Fibroblast of villous mesenchyme (primary cell): ENCODE data around the gene CD93. TPM values are rescaled to one million over a fixed set of nuclear protein-coding genes. Genes with fewer than 3 reads are reported as not detected.

Experiments
- DNase-seq: peaks from one replicate; pipeline ENCODE4 v3.0.0-alpha.2; 2010; ENCODE audit warnings: low read depth
- H3K4me3 ChIP-seq: 2 replicates; pipeline ENCODE4 v1.5.1; 2011; ENCODE audit warnings: low read depth, mild to moderate bottlenecking, low read length
- total RNA-seq: library from RNA; depleted of rRNA; stranded (reverse); fragments of >200 nt; gene quantifications from 2 replicates; pipeline ENCODE4 v1.2.3, GENCODE V29; 2012
- TF ChIP-seq, protein P1 (sequence below): IDR thresholded peaks from 2 replicates; pipeline ENCODE4 v1.5.1; 2012; ENCODE audit warnings: low read depth, mild to moderate bottlenecking, low read length; ENCODE audit not compliant: insufficient read depth

Gene CD93
- total RNA-seq, 1 donor = under 0.01 TPM

DNA sequence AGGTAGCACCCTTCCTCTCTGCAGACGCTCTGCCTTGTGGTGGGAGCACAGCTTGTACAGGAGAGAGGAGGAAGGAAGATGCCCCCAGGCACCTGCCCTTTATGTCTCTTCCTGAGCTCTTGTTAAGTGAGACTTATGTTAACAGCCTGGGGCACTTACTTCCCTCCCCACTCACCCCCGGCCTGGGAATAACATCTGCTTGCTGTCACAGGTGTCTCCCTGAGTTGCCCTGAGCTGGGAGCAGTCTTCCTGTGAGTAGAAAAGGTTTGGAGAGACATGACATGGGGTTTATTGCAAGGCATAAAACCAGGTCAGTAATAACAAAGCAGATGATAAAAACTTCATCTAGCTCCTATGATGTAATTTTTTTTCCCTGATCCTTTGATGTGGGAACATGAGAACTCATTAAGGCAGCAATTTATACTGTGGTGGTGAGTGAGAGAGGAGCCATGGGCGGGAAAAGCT, 49.1 kb downstream of the CD93 start:
- no peak for DNase-seq
- TF ChIP-seq, protein P1, sequence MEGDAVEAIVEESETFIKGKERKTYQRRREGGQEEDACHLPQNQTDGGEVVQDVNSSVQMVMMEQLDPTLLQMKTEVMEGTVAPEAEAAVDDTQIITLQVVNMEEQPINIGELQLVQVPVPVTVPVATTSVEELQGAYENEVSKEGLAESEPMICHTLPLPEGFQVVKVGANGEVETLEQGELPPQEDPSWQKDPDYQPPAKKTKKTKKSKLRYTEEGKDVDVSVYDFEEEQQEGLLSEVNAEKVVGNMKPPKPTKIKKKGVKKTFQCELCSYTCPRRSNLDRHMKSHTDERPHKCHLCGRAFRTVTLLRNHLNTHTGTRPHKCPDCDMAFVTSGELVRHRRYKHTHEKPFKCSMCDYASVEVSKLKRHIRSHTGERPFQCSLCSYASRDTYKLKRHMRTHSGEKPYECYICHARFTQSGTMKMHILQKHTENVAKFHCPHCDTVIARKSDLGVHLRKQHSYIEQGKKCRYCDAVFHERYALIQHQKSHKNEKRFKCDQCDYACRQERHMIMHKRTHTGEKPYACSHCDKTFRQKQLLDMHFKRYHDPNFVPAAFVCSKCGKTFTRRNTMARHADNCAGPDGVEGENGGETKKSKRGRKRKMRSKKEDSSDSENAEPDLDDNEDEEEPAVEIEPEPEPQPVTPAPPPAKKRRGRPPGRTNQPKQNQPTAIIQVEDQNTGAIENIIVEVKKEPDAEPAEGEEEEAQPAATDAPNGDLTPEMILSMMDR = no peak
- H3K4me3 ChIP-seq = no peak overlapping the region

DNA sequence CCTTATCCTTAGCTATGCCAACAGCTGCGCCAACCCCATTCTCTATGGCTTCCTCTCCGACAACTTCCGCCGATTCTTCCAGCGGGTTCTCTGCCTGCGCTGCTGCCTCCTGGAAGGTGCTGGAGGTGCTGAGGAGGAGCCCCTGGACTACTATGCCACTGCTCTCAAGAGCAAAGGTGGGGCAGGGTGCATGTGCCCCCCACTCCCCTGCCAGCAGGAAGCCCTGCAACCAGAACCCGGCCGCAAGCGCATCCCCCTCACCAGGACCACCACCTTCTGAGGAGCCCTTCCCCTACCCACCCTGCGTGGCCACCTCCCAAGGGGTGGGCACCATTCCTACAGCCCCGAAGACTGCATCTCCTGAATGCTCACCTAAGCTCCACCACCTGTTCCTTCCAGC, 49.8 kb downstream of the CD93 start:
- TF ChIP-seq, protein P1 = no peak
- no peak for DNase-seq
- no peak overlapping the region for H3K4me3 ChIP-seq

DNA sequence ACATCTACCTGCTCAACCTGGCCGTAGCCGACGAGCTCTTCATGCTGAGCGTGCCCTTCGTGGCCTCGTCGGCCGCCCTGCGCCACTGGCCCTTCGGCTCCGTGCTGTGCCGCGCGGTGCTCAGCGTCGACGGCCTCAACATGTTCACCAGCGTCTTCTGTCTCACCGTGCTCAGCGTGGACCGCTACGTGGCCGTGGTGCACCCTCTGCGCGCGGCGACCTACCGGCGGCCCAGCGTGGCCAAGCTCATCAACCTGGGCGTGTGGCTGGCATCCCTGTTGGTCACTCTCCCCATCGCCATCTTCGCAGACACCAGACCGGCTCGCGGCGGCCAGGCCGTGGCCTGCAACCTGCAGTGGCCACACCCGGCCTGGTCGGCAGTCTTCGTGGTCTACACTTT, 50.4 kb downstream of the CD93 start:
- no peak for DNase-seq
- no peak overlapping the region for H3K4me3 ChIP-seq
- TF ChIP-seq, protein P1 = no peak

DNA sequence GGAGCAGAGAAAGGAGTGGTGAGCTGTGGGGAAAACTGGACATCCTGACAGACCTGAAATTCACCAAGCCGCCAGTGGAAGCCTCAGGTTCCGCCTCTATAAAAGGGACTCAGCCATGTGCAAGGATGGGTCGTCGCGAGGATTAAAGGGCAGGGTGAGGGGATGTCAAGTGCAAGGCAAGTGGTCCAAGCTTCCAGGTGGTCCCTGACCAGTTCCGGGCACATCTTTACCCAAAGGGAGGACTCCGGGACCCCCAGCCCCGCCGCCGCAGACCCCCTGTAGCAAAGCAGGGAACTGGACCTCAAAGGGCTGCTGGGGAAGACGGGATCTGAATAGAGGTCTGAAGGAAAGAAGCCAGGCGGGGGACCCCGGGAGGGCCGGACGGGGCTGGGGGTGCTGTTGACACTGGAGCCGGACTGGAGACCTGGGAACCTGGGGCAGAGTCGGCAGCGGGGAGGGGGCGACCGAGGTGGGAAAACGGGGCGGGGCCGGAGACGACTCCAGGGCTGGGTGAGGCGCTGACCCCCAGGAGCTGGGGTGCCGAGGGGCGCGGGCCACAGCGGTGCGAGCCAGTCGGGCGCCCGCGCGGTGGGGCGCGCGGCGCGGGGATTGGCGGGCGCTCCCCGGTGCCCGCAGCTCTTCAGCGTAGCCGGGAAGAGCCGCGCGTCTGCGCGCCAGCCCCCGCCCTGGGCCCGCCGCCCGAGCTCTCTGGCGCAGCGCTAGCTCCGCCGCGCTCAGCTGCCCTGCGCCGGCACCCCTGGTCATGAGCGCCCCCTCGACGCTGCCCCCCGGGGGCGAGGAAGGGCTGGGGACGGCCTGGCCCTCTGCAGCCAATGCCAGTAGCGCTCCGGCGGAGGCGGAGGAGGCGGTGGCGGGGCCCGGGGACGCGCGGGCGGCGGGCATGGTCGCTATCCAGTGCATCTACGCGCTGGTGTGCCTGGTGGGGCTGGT, 51.1 kb downstream of the CD93 start, which contains the start of gene SSTR4:
Gene SSTR4, plus strand, starts transcription at position 592 of the 951 bp plus-strand sequence. Its CDS starts 172 bp downstream, at position 764.
- TF ChIP-seq, protein P1 = no peak
- H3K4me3 ChIP-seq = no peak within 1 kb of the TSS
- no peak for DNase-seq

DNA sequence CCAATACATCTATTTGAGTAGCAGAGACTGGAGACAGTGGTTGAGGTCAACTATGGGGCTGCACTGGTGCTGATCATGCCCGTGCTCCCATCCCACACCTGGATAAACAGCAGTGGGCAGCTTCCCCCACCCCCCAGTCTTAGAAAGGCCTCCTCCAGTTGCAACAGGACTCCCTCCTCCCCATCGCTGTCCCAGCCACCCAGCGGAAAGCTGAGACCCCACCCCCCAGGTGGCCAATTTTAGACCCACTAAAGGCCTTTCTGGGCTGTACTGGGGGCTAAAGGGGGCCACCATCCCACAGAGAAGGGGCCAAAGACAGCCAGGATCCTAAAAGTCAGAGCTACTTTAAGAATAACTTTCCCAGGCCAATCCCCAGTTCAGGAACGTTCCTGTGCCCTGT, 52.2 kb downstream of the CD93 start:
- no peak for DNase-seq
- TF ChIP-seq, protein P1 = no peak
- H3K4me3 ChIP-seq = no peak overlapping the region

DNA sequence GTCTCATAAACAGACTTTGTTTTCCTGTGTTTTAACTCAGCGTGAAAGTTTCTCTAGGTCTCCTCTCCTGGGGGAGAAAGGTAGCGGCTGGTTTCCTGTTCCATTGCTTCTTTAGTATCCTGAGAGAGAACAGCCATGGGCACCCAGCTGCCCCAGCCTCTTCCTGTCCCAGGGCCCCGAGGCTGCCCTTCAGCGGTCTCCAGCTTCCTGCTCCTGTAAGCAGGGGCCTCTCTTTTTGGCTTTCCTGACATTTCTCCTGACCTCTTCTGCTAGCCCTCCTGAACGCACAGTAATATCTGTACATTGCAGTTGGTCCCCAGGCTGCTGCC, 53.4 kb downstream of the CD93 start:
- TF ChIP-seq, protein P1 = no peak
- DNase-seq = no peak
- no peak overlapping the region for H3K4me3 ChIP-seq
